ENCODE measurements around the gene SACM1L.

Gene SACM1L

GRCh38 chr3:45682786-45683185 is 6.4 kb upstream of the SACM1L start:
- TF ChIP-seq SIN3A (IDR thresholded peaks at IDR 0.05; ENCODE audit: borderline replicate concordance, insufficient read depth, low read length) (no peak), FOXP2 (optimal IDR thresholded peaks at IDR 0.05; ENCODE audit: borderline replicate concordance, extremely low read depth, extremely low read length, insufficient read depth) (no peak), REST (IDR thresholded peaks at IDR 0.05; ENCODE audit: insufficient read depth in 1 of 2, low read depth in 2 of 2, low read length in 2 of 2) (no peak), TAF1 (IDR thresholded peaks at IDR 0.05; ENCODE audit: borderline replicate concordance, insufficient read depth, low read length) (no peak), POLR2AphosphoS5 (IDR thresholded peaks at IDR 0.05; ENCODE audit: low read depth, low read length) (no peak)

GRCh38 chr3:45683417-45684326 is 5.5 kb upstream of the SACM1L start:
- TF ChIP-seq SIN3A (IDR thresholded peaks at IDR 0.05; ENCODE audit: borderline replicate concordance, insufficient read depth, low read length), result no peak
- no peak for TF ChIP-seq TAF1 (IDR thresholded peaks at IDR 0.05; ENCODE audit: borderline replicate concordance, insufficient read depth, low read length)
- TF ChIP-seq FOXP2 (optimal IDR thresholded peaks at IDR 0.05; ENCODE audit: borderline replicate concordance, extremely low read depth, extremely low read length, insufficient read depth), result no peak
- no peak for TF ChIP-seq REST (IDR thresholded peaks at IDR 0.05; ENCODE audit: insufficient read depth in 1 of 2, low read depth in 2 of 2, low read length in 2 of 2)
- TF ChIP-seq POLR2AphosphoS5 (IDR thresholded peaks at IDR 0.05; ENCODE audit: low read depth, low read length), result no peak

GRCh38 chr3:45684327-45684892 is 4.8 kb upstream of the SACM1L start:
- no peak for TF ChIP-seq SIN3A (IDR thresholded peaks at IDR 0.05; ENCODE audit: borderline replicate concordance, insufficient read depth, low read length)
- no peak for TF ChIP-seq REST (IDR thresholded peaks at IDR 0.05; ENCODE audit: insufficient read depth in 1 of 2, low read depth in 2 of 2, low read length in 2 of 2)
- TF ChIP-seq FOXP2 (optimal IDR thresholded peaks at IDR 0.05; ENCODE audit: borderline replicate concordance, extremely low read depth, extremely low read length, insufficient read depth), result no peak
- TF ChIP-seq TAF1 (IDR thresholded peaks at IDR 0.05; ENCODE audit: borderline replicate concordance, insufficient read depth, low read length), result no peak

GRCh38 chr3:45686850-45687249 is 2.3 kb upstream of the SACM1L start:
- no peak for TF ChIP-seq SIN3A (IDR thresholded peaks at IDR 0.05; ENCODE audit: borderline replicate concordance, insufficient read depth, low read length)
- TF ChIP-seq FOXP2 (optimal IDR thresholded peaks at IDR 0.05; ENCODE audit: borderline replicate concordance, extremely low read depth, extremely low read length, insufficient read depth), result no peak
- TF ChIP-seq TAF1 (IDR thresholded peaks at IDR 0.05; ENCODE audit: borderline replicate concordance, insufficient read depth, low read length), result no peak
- TF ChIP-seq POLR2AphosphoS5 (IDR thresholded peaks at IDR 0.05; ENCODE audit: low read depth, low read length), result no peak
- no peak for TF ChIP-seq REST (IDR thresholded peaks at IDR 0.05; ENCODE audit: insufficient read depth in 1 of 2, low read depth in 2 of 2, low read length in 2 of 2)

Measured in PFSK-1 (cell line).